ENCODE measurements around the gene ADAMTS2. TPM values are rescaled to one million over a fixed set of nuclear protein-coding genes. Genes with fewer than 3 reads are reported as not detected.

ADAMTS2 gene
- total RNA-seq, result 17.9 to 93.2 TPM (median 91.2 TPM) in 3 replicates
- long read RNA-seq, full-length matches to known transcripts, result 61 of 123 reads
- long read RNA-seq, partial matches to known transcripts, result 20 of 123 reads
- long read RNA-seq, other reads (novel, unspliced or antisense), result 42 of 123 reads

- Mint-ChIP-seq H3K9me3 (ENCODE audit: low read depth) (no peaks in the 10 kb centered on the region), H3K27me3 (ENCODE audit: low read depth) (peaks cover 38% of the 10 kb centered on the region), H3K27ac (ENCODE audit: unreplicated experiment) (no peak within 1 kb of the TSS), H3K4me3 (ENCODE audit: unreplicated experiment) (peak within 1 kb of the TSS; percentile 70), H3K36me3 (ENCODE audit: low read depth) (peaks cover 2% of the 10 kb centered on the region), H3K4me1 (ENCODE audit: low read depth) (peaks cover 24% of the 10 kb centered on the region)
- peak; percentile 74 for DNase-seq (ENCODE audit: low spot score)
- TF ChIP-seq, protein P1, sequence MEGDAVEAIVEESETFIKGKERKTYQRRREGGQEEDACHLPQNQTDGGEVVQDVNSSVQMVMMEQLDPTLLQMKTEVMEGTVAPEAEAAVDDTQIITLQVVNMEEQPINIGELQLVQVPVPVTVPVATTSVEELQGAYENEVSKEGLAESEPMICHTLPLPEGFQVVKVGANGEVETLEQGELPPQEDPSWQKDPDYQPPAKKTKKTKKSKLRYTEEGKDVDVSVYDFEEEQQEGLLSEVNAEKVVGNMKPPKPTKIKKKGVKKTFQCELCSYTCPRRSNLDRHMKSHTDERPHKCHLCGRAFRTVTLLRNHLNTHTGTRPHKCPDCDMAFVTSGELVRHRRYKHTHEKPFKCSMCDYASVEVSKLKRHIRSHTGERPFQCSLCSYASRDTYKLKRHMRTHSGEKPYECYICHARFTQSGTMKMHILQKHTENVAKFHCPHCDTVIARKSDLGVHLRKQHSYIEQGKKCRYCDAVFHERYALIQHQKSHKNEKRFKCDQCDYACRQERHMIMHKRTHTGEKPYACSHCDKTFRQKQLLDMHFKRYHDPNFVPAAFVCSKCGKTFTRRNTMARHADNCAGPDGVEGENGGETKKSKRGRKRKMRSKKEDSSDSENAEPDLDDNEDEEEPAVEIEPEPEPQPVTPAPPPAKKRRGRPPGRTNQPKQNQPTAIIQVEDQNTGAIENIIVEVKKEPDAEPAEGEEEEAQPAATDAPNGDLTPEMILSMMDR (IDR thresholded peaks at IDR 0.05), result peak; percentile 25
Measured at GRCh38 chr5:179345433-179346321, at the start of gene ADAMTS2. TSS of gene ADAMTS2 (minus strand) at chr5:179345461. CDS start at chr5:179345328, 133 bp downstream.

DNA sequence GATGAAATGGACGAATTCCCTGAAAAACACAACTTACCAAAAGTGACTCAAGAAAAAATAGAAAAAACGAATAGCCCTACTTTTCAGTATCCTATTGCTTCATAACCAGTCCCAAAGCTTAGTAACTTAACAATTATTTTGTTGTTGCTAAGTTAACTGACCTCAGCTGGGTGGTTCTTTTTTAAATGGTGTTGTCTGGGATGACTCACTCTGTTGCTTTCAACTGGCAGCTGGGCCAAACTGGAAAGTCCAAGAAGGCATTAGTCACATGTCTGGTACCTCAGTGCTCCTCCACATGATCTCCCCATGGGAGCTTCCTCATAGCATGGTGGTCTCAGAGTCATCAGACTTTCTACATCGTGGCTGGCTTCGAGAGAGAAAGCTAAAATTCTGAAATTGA lies 47.8 kb upstream of the ADAMTS2 start:
- Mint-ChIP-seq H3K36me3 (ENCODE audit: low read depth) (peaks cover 8% of the 10 kb centered on the region), H3K27me3 (ENCODE audit: low read depth) (no peaks in the 10 kb centered on the region), H3K27ac (ENCODE audit: unreplicated experiment) (no peak overlapping the region), H3K9me3 (ENCODE audit: low read depth) (peaks cover 56% of the 10 kb centered on the region), H3K4me1 (ENCODE audit: low read depth) (no peaks in the 10 kb centered on the region), H3K4me3 (ENCODE audit: unreplicated experiment) (no peak overlapping the region)
- DNase-seq (ENCODE audit: low spot score), result no peak
- TF ChIP-seq, protein P1 (IDR thresholded peaks at IDR 0.05), result no peak

DNA sequence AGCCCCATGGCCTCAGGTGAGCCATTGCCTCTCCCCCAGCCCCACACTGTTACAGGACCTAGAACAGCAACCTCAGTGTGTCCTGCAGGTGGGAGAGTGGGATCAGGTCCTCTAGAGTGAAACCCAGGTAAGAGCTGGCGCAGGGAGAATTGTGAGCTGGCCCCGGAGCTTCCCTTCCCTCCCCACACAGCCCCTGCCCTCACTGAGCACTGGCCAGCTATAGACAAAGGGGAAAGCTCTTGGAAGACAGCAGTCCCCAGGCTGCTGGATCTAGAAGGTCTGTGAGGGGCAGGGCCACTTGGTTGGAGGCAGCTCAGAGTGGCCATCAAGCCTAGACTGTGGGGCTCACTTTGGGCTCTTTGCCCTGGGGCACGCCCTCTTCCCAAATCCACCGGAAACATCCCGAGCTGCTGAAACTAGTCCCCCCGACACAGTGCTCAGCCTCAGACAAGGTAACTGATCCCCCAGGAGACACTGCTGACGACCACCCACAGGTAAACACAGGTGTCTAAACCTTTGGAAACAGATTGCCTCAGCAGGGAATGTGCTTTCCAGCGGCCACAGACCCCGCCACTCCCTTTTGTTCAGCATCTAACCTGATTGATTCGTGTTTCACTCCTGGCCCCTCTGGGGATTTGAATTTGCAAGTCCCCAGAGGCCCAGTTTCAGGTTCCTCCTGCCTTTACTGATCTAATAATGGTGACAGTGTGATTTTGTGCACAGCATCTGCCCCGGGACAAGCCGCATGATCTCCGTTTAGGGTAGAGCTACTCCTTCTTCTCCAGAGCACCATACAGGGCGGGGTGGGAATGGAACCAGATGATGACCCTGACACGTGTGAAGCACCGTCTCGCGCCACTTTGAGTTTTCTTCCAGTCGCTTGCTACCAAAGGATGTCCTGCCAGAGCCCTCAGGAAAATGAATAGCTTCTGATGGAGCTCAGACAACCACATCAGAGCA lies 42.2 kb upstream of the ADAMTS2 start:
- TF ChIP-seq, protein P1 (IDR thresholded peaks at IDR 0.05), result no peak
- H3K4me3 Mint-ChIP-seq (ENCODE audit: unreplicated experiment), result no peak overlapping the region
- peaks cover 33% of the 10 kb centered on the region for H3K9me3 Mint-ChIP-seq (ENCODE audit: low read depth)
- peaks cover 5% of the 10 kb centered on the region for H3K36me3 Mint-ChIP-seq (ENCODE audit: low read depth)
- peaks cover under 1% of the 10 kb centered on the region for H3K4me1 Mint-ChIP-seq (ENCODE audit: low read depth)
- H3K27me3 Mint-ChIP-seq (ENCODE audit: low read depth), result no peaks in the 10 kb centered on the region
- peak; percentile 38 for DNase-seq (ENCODE audit: low spot score)
- no peak overlapping the region for H3K27ac Mint-ChIP-seq (ENCODE audit: unreplicated experiment)

DNA sequence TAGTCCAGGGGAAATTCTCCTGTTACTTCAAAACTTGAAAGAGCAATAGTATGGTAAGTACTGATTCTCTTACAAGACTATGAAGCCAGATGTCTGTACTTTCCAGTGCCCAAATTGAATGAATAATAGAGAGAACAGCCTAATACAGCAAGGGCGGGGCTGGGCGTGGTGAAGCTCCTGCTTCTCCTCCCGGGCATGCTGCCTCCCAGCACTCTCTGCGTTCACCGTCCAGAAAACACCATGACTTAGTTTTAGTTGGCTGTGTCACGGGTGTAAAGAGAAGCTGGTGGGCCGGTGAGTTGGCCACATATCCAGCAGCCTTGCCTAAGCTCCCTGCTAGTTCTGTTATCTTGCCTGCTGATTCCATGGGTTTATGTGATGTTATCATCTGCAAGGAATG lies 40.7 kb upstream of the ADAMTS2 start:
- Mint-ChIP-seq H3K4me1 (ENCODE audit: low read depth) (peaks cover 3% of the 10 kb centered on the region), H3K9me3 (ENCODE audit: low read depth) (peaks cover 21% of the 10 kb centered on the region), H3K27me3 (ENCODE audit: low read depth) (no peaks in the 10 kb centered on the region), H3K4me3 (ENCODE audit: unreplicated experiment) (no peak overlapping the region), H3K36me3 (ENCODE audit: low read depth) (peaks cover 2% of the 10 kb centered on the region), H3K27ac (ENCODE audit: unreplicated experiment) (no peak overlapping the region)
- TF ChIP-seq, protein P1 (IDR thresholded peaks at IDR 0.05), result no peak
- DNase-seq (ENCODE audit: low spot score), result peak; percentile 33

GRCh38 chr5:179382486-179382885 lies 37.2 kb upstream of the ADAMTS2 start:
- no peak overlapping the region for H3K27ac Mint-ChIP-seq (ENCODE audit: unreplicated experiment)

More at GRCh38 chr5:179382486-179382885, 37.2 kb upstream of the ADAMTS2 start:
- TF ChIP-seq, protein P1 (IDR thresholded peaks at IDR 0.05), result no peak
- H3K4me1 Mint-ChIP-seq (ENCODE audit: low read depth), result peaks cover 22% of the 10 kb centered on the region
- no peaks in the 10 kb centered on the region for H3K27me3 Mint-ChIP-seq (ENCODE audit: low read depth)
- H3K36me3 Mint-ChIP-seq (ENCODE audit: low read depth), result no peaks in the 10 kb centered on the region
- H3K4me3 Mint-ChIP-seq (ENCODE audit: unreplicated experiment), result no peak overlapping the region
- no peaks in the 10 kb centered on the region for H3K9me3 Mint-ChIP-seq (ENCODE audit: low read depth)
- DNase-seq (ENCODE audit: low spot score), result peak; percentile 15
